HG02763 (cell line): Measurements from ENCODE around the gene LINGO3.
"Not testable (repeated sequence)": the region's sequence is repeated elsewhere in the genome, so short reads cannot be mapped to it uniquely, and the experiment has no call there.

Experiments
- ATAC-seq: cut with Tn5 transposase; IDR thresholded peaks from one replicate; pipeline ENCODE4 v1.9.1; 2021; ENCODE audit warnings: mild to moderate bottlenecking, moderate library complexity; ENCODE audit not compliant: unreplicated experiment

The LINGO3 gene

DNA sequence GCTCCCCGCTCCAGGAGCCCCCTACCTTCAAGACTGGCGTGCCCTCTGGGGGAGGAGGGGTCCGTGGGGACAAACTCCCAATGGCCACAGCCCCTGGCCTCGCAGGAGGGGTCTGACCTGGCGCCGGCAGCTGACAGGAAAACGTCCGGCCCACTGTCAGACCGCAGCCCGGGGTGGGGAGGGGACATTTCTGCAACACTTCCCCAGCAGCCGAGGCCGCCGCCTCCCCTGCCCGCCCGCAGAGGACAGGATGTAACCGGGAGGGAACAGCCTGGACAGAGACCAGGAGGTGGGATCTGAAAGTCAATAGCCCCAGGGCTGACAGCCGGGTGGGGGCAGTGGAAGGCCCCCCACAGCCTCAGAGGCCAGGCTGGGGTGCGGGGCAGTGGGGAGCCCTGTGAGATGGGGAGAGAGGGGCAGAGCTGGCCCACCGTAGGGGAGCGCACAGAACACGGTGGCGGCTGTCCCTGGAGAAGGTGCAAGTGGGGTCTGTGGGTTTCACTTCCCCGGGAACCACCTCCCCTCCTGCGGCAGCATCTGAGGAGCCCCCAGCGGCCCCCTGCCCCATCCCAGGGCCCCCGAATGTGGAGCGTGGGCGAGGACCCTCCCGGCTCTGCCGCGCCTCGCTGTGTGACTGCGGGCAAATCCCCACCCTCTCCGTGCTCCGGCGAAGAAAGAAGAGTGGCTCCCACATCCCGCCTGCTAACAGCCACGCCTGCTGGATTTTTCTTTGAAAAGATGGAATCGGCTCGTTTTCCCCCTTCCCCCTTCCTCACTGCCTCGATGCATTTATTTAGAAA, 25.7 kb downstream of the LINGO3 start, which contains the start of gene PEAK3:
Gene PEAK3 (minus strand): TSS at position 114 of the 800 bp plus-strand sequence. CDS start 1,244 bp downstream, outside the sequence.
- ATAC-seq: no peak

DNA sequence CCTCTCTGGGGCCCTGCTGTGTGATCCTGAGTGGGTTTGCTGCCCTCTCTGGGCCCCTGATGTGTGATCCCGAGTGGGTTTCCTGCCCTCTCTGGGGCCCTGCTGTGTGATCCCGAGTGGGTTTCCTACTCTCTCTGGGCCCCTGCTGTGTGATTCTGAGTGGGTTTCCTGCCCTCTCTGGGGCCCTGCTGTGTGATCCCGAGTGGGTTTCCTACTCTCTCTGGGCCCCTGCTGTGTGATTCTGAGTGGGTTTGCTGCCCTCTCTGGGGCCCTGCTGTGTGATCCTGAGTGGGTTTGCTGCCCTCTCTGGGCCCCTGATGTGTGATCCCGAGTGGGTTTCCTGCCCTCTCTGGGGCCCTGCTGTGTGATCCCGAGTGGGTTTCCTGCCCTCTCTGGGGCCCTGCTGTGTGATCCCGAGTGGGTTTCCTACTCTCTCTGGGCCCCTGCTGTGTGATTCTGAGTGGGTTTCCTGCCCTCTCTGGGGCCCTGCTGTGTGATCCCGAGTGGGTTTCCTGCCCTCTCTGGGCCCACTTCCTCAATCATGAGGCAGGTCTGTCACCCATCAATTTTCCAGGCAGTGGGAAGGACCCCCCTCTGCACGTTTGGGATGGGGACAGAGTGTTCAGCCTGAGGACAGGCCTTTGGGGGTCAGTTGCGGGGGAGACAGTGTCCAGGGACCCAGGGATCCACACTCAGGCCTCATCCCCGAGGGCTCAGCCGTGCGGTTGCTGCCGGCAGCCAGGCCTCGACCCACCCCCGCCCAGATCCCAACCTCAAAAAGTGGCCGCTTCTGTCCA, 26.5 kb downstream of the LINGO3 start:
- ATAC-seq: not testable (repeated sequence)

DNA sequence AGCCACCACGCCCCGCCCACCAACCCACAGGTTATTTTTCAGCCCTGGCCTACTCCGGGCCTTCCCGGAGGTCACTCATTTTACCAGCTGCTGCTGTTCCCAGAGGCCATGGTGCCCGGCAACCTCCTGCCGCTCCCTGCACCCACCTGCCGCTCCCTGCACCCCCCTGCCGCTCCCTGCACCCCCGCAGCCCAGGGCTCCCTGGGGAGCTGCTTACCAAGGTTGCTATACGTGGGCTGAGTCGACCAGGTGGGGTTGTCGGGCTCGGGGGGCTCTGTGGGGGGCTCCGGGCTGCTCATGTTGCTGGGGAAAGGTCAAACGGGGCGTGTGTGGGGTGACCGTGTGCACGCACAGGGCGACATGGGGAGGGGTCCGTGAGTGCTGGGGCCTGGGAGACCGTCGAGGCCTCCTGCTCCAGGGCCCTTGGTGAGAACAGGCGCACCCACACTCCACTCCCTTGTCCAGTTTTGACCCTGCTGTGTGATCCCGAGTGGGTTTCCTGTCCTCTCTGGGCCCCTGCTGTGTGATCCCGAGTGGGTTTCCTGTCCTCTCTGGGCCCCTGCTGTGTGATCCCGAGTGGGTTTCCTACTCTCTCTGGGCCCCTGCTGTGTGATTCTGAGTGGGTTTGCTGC, 27.2 kb downstream of the LINGO3 start:
- no peak for ATAC-seq

DNA sequence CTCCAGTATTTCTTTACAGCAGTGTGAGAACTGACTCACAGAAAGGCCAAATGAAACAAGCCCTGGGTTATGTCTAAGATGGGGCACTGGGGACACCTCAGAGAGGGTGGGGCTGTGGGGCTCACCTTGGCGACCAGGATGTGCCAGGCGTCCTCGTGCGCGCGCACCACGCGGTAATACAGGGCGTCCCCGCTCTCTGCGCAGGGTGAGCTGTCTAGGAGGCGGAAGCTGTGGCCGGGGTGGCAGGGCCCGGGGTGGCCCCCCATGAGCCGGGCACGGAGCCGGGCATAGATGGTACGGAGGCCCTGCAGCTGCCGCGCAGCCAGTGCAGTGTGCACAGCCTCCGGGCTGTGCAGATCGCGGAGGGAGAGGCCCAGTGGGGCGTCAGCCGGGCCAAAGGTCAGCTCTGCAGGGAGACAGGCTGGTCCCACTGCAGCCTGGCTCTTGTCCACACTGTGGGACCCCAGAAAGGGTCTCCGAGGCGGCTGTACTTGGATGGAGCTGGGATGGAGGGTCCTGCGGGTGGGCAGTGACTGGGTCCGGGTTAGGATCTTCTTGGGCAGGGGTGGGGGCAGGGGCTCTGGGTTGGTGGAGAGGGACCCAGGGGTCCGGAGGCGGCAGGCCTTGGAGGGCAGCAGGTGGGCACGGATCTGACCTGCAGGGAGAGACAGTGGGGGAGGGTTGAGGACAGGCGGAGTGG, 29.3 kb downstream of the LINGO3 start:
- ATAC-seq: no peak

DNA sequence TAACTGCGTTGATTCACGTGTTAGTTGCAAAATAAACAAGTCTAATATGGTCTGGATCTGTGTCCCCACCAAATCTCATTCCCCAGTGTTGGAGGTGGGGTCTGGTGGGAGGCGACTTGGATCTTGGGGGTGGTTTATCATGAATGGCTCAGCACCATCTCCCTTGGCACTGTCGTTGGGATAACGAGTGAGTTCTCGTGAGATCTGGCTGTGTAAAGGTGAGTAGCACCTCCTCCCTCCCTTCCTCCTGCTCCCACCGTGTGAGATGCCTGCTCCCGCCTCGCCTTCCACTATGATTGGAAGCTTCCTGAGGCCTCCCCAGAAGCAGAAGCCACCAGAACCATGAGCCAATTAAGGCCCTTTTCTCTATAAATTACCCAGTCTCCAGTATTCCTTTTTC, 30.8 kb downstream of the LINGO3 start:
- ATAC-seq: no peak

DNA sequence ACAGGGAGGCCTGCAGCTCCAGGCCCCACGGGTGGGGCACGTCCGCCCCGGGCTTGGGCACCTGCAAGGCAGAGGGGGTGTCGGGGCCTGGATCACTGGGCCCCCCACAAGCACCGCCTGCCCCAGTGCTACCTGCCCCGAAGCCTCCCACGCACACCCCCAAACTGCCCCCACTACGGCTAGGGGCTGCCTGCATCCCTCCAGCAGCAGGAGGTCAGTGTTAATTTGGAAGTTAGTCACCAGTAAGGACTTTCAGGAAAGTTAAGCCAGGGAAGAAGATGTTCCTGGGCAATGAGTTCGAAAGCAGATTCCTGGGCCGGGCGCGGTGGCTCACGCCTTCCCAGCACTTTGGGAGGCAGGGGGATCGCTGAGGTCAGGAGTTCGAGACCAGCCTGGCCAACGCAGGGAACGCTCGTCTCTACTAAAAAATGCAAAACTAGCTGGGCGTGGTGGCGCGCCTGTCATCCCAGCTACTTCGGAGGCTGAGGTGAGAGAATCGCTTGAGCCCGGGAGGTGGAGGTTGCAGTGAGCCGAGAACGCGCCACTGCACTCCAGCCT, 31.4 kb downstream of the LINGO3 start:
- no peak for ATAC-seq

DNA sequence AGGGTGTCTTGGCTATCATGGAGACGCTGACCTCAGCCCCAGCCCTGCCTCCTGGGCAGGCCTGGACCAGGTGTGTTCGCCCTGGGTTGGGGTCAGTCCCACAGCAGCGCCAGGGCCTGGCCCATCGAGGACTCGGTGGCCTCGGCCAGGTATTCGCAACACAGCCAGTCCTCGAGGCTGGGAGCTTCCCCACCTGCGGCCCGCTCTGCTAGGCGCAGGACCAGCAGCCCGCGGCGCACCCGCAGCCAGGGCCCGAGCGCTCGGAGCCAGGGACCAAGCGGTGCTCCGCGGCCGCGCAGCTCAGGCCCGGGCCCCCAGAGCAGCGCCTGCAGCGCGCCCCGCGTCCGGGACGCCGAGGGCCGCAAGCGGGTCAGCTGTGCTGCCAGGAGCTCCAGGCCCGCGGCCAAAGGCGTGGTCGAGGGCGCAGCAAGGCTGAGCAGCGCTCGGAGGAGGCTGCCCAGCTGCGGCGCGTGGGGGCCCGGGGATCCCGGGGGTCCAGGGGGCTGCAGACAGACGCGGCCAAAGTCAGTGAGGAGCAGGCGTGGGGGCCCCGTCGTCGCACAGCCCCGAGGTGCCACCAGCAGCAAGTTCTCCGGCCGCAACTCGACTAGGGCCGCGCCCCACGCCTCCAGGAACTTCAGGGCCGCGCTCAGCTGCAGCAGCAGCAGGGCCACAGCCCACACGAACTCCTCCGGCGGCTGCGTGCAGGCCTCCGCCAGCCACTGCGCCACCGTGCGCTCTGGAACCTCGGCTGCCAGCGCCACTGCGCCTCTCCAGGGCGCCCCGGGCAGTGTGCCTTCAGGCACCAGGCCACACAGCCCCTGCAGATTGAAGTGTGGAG, 32.1 kb downstream of the LINGO3 start:
- ATAC-seq: no peak

DNA sequence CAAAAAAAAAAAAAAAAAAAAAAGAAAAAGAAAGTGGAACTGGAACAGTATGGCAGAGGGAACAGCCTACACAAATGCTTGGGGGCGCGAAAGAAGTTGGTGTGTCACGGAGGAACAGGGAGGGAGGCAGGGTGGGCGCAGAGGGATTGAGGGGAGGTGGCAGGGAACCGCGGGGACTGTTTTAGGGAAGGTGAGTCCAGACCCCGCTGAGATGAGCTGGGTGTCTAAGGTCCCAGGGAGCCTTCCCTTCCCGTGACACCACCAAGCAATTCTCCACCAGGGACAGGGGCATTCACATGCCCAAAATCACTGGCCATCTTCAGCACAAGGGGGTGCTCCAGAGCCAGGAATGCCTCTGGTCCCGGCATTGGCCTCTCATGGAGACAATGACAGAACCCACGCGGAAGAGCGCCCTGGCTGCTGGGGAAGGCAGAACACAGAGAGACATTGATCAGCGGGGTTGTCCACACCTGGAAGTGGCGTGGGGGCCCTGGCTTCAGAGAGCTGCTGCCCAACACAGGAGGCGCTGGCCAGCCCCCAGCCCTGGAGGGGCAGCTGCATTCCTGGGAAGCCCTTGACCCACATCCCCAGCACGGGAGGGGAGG, 32.9 kb downstream of the LINGO3 start:
- no peak for ATAC-seq

DNA sequence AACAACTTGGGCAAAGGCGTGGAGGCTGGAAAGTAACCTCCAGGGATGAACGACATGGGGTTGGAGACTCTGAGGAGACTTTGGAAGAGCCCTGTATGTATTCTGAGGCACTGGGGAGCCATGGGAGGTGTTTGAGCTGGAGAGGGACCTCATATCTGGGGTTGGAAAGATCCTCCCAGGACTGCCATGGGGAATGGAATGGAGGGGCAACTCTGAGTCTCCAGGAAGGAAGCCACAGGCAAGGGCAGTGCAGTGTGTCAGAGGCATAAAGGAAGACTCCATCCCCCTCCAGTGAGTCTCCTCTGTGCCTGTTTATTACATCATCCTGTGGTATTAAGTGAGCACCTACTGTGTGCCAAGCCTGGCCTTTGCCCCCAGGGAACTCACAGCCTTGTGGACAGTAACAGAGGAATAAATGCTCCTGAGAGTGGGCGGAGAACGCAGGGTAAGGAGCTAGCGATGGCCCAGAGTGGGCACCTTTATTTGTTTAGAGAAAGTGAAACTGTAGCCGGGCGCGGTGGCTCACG, 33.7 kb downstream of the LINGO3 start:
- no peak for ATAC-seq

DNA sequence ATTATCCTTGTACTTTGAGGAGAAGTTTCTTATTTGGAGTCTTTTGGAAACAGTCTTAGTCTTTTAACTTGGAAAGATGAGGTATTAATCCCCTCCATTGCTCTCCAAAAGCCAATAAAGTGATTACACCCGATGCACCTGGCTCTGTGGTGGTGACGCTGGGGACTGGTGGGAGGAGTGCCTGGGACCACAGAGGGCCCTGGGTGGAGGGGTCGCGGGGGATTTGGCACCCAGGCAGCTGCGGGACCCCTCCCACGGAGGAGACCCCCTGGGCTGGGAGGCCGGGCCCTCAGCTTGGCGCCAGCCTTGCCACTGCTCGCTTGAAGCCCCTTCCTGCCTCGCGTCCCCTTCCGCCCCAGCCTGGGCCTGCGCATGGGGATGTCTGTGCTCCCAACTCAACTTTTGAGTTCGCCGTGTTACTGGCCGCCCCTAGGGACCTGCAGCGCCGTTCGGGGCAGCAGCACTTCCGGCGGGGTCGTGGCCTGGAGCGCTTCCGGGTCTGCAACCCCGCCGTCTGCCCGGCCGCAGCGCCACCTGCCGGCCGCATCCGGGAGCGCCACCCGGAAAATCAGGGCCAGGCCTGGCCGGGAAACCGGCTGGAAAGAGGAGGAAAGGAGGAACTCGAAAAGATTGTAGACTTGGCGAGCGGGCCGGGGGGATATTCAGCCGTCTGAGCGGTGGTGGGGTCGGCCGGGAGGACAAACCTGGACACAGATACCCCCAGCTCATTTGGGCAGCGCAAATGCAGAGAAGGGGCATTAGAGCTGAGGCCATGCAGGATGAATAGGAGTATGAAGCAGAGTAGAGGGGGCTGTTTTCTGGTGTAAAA, 34.4 kb downstream of the LINGO3 start:
- ATAC-seq: no peak

DNA sequence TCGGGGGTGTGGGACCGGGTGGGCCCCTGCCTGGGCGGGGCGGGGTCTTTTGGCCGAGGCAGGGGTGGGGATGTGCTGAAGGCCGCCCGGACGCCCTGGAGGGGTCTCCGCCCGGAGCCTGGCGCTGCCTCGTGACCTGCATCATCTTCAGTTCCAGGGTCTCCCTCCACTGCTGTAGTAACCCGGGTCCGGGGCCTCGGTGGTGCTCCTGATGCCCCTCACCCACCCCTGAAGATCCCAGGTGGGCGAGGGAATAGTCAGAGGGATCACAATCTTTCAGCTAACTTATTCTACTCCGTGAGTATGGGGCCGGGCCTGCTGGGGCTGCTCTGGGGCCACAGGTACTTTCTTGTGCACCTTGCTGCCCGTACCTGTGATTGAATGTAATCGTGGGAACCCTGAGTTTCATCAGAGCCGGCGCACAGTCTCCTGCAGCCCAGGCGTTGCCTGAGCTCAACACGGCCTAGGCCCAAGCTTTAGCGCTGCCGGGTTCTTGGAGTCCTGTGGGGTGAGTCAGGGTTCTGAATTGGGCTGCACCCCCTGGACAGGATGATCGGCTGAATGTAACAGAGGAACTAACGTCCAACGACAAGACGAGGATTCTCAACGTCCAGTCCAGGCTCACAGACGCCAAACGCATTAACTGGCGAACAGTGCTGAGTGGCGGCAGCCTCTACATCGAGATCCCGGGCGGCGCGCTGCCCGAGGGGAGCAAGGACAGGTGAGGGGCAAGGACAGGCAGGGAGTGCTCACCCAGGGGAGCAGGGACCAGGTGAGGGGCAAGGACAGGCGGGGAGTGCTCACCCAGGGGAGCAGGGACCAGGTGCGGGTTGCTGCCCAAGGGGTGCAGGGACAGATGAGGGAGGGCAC, 36.5 kb downstream of the LINGO3 start:
- ATAC-seq: no peak

DNA sequence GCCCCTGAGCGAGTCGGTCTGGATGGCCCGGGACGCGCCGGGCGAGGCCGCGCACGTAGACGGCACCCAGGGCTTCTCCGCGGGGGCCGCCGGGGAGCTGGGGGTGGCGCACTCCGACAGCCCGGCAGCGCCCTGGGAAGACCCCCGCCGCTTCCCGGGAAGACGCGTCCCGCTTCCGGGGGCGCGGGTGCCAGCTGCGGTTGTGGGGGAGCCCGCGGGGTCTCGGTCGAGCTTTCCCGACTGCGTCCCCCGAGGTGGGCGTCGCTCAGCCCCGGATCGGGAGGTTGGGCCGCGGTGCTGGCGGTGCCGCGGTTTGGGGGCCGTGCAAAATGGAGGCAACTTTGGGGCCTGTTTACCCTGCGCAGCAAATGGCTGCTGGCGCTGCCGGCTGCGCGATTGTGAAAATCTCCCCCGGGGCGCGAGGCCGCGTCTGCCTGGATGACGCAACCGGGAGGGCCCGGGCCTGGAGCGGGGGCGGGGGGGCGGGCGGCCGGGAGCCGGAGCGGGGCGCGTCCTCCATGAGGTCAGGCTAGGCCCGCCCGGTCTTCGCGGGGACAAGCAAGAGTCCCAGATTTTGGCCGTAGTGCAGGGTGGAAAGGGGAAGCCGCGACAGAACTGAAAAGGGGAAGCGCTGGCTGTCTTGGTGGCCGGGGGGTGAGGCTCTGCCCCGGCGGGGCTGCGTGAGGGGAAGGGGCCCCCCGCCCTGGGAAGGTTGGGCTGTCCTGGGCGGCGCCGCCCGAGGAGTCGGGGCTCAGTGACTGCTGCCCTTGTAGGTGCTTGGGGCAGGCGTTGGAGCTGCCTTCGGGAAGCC, 37.3 kb downstream of the LINGO3 start:
- ATAC-seq: no peak

DNA sequence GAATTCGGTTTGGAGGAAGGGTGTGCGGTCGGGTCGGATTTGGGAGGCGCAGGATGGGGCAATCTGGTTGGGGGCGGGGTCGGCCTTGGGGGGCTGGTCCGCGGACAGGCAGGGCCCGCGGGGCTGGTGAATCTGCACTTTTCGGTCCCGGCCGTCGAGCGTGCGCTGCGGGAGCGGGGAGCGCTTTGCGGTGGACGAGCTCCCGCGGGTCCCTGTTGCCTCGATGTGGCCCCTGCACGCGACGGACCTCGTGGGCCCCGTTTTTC, 37.9 kb downstream of the LINGO3 start:
- ATAC-seq: no peak

DNA sequence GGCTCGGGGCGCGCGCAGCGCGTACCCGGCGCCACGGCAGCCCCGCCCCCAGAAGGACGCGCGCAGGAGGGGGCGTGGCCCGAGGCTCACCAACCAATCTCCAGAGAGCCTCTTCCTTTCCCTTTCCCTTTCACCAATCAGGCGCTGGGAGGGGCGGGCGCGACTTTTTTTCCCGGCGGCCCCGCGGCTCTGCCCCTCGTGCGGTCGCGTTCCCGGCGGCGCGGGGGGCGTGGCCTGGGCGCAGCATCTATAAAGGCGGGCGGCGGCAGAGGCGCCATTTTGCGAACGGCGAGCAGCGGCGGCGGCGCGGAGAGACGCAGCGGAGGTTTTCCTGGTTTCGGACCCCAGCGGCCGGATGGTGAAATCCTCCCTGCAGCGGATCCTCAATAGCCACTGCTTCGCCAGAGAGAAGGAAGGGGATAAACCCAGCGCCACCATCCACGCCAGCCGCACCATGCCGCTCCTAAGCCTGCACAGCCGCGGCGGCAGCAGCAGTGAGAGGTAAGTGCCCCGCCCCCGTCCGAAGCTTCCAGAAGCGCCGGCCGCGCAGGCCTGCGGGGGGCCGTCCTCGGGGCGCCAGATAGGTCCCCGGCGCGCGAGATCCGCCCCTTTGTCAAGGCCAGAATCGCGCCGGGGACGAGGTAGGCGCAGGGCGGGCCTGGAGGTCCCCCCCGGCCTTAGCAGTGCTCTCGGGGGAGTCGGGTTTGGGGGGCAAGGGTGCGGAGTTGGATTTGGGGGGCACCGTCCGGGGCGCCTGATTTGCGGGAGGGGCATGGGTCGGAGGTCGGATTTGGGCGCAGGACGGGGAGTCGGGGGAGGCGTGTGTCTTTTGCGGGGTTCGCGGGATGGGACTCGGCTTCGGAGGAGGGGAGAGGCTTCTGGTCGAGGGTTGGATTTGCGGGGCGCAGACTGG, 38.5 kb downstream of the LINGO3 start:
- ATAC-seq: peak; percentile 72

DNA sequence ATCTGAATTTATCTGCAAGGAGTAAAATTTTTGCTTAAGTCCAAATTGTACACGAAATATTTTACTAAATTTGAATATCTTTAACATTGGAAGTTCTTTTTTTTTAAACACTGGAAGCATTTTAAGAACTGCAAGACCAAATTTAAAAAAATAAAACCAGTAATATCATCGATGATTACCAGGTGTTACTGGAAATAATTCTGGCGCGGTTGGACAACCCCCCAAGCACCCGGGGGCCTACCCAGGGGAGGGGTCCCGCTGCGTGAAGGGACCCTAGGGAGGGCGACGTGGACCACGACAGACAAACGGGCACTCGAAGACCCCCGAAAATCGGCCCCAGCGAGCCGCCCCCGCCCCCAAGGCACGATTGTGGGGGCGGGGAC, 39.1 kb downstream of the LINGO3 start:
- no peak for ATAC-seq

DNA sequence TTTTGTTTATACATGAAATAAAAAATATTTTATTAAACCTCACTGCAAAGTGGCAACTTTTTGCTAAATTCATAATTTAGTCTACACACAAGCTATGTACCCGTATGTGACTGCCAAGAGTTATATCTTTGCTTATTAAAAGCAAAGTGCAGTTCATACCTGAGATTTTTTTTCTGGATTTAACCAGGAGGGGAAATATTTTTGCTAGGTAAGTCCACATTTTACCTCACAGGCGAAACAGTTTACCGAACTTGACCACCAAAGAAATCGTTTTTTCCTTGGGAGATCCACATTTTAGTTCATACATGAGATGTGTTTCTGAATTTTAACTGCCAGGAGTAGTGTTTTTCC, 39.5 kb downstream of the LINGO3 start:
- ATAC-seq: no peak
